Measurements from ENCODE around the gene ST6GAL2. TPM values are rescaled to one million over a fixed set of nuclear protein-coding genes. Genes with fewer than 3 reads are reported as not detected.

ST6GAL2 gene
- total and polyA plus RNA-seq, 12 donors: 0.03 to 0.57 (median 0.13) TPM; not detected in 1

- Histone ChIP-seq H3K36me3 (replicated peaks in 1 of 2) (no peaks in the 10 kb centered on the region), H3K4me3 (no peak overlapping the region), H3K9me3 (replicated peaks in 1 of 3) (no peaks in the 10 kb centered on the region), H3K4me1 (replicated peaks in 1 of 2) (no peaks in the 10 kb centered on the region), H3K27ac (no peak overlapping the region), H3K27me3 (no peaks in the 10 kb centered on the region)
- intact Hi-C loops (cut with DNase I): no loop called here
- TF ChIP-seq POLR2A (IDR thresholded peaks at IDR 0.05) (no peak), CTCF (IDR thresholded peaks at IDR 0.05) (no peak)
- DNase-seq: no peak
- WGBS, 4 donors: 78 to 88% (median 85%) methylated on average over 4 of the region's 4 CpGs
These were observed 26.5 kb downstream of the ST6GAL2 start for GRCh38 chr2:106859498-106859897.

GRCh38 chr2:106858810-106859209, 27.2 kb downstream of the ST6GAL2 start:
- Histone ChIP-seq H3K36me3 (replicated peaks in 1 of 2) (no peaks in the 10 kb centered on the region), H3K4me3 (no peak overlapping the region), H3K4me1 (replicated peaks in 1 of 2) (no peaks in the 10 kb centered on the region), H3K27ac (no peak overlapping the region), H3K27me3 (no peaks in the 10 kb centered on the region), H3K9me3 (replicated peaks in 1 of 3) (no peaks in the 10 kb centered on the region)
- DNase-seq: no peak
- 77 to 90% (median 83%) methylated on average over 2 of the region's 2 CpGs for WGBS, 4 donors
- TF ChIP-seq POLR2A (IDR thresholded peaks at IDR 0.05) (no peak), CTCF (IDR thresholded peaks at IDR 0.05) (no peak)
- intact Hi-C loops (cut with DNase I): no loop called here

GRCh38 chr2:106857882-106858478, 28.0 kb downstream of the ST6GAL2 start:
- DNase-seq: no peak
- H3K4me3 ChIP-seq: no peak overlapping the region
- no peaks in the 10 kb centered on the region for H3K36me3 ChIP-seq (replicated peaks in 1 of 2)
- intact Hi-C loops (cut with DNase I): no loop called here
- H3K27me3 ChIP-seq: no peaks in the 10 kb centered on the region
- H3K4me1 ChIP-seq (replicated peaks in 1 of 2): no peaks in the 10 kb centered on the region
- no peak for TF ChIP-seq CTCF (IDR thresholded peaks at IDR 0.05)
- TF ChIP-seq POLR2A (IDR thresholded peaks at IDR 0.05): no peak
- H3K27ac ChIP-seq: no peak overlapping the region
- H3K9me3 ChIP-seq (replicated peaks in 1 of 3): no peaks in the 10 kb centered on the region

- intact Hi-C loops (cut with DNase I): no loop called here
- H3K27ac ChIP-seq: no peak overlapping the region
- TF ChIP-seq CTCF (IDR thresholded peaks at IDR 0.05) (no peak), POLR2A (IDR thresholded peaks at IDR 0.05) (no peak)
- no peak for DNase-seq
- 64 to 88% (median 87%) methylated on average over 2 of the region's 2 CpGs for WGBS, 4 donors
- no peaks in the 10 kb centered on the region for H3K9me3 ChIP-seq (replicated peaks in 1 of 3)
- peaks cover 0 to 4% of the 10 kb centered on the region in 2 donors for H3K4me1 ChIP-seq (replicated peaks in 1 of 2)
- no peaks in the 10 kb centered on the region for H3K36me3 ChIP-seq (replicated peaks in 1 of 2)
- no peak overlapping the region for H3K4me3 ChIP-seq
- no peaks in the 10 kb centered on the region for H3K27me3 ChIP-seq
These were observed 32.3 kb downstream of the ST6GAL2 start for GRCh38 chr2:106853631-106854030.
